Measurements from ENCODE around the gene GABRR2.
"Not testable (repeated sequence)": the region's sequence is repeated elsewhere in the genome, so short reads cannot be mapped to it uniquely, and the experiment has no call there.

The GABRR2 gene

DNA sequence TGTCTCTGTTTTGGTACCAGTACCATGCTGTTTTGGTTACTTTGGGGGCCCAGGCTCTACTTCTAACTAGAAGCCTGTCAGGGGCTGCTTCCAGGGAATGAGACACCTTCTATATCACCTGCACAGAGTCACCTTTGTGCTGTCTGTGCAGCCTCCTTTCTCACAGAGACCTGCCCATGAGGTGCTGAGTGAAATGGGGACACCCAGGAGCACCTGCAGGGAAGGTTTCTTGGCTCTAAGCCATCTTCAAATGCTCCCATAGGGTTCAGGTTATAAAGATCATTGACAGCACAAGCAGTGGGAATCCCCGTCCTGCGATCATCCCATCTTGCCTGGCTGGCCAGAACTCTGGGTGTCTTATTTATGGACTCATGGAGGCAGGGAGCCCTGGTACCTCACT is 19.1 kb downstream of the GABRR2 start (continued):
- TF ChIP-seq, protein P1, sequence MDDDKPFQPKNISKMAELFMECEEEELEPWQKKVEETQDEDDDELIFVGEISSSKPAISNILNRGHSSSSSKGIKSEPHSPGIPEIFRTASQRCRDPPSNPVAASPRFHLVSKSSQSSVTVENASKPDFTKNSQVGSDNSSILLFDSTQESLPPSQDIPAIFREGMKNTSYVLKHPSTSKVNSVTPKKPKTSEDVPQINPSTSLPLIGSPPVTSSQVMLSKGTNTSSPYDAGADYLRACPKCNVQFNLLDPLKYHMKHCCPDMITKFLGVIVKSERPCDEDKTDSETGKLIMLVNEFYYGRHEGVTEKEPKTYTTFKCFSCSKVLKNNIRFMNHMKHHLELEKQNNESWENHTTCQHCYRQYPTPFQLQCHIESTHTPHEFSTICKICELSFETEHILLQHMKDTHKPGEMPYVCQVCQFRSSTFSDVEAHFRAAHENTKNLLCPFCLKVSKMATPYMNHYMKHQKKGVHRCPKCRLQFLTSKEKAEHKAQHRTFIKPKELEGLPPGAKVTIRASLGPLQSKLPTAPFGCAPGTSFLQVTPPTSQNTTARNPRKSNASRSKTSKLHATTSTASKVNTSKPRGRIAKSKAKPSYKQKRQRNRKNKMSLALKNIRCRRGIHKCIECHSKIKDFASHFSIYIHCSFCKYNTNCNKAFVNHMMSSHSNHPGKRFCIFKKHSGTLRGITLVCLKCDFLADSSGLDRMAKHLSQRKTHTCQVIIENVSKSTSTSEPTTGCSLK (tag by site-specific recombination; IDR thresholded peaks at IDR 0.05), result no peak
- no peak for TF ChIP-seq GLI2 (tag by site-specific recombination; IDR thresholded peaks at IDR 0.05; ENCODE audit: borderline replicate concordance, low read depth)
- TF ChIP-seq ZNF610 (tag by site-specific recombination; IDR thresholded peaks at IDR 0.05; ENCODE audit: borderline replicate concordance), result no peak

DNA sequence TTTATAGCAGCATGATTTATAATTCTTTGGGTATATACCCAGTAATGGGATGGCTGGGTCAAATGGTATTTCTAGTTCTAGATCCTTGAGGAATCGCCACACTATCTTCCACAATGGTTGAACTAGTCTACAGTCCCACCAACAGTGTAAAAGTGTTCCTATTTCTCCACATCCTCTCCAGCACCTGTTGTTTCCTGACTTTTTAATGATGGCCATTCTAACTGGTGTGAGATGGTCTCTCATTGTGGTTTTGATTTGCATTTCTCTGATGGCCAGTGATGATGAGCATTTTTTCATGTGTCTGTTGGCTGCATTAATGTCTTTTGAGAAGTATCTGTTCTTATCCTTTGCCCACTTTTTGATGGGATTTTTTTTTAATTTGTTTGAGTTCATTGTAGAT is 20.0 kb downstream of the GABRR2 start:
- POLR2A ChIA-PET, result not testable (repeated sequence)

DNA sequence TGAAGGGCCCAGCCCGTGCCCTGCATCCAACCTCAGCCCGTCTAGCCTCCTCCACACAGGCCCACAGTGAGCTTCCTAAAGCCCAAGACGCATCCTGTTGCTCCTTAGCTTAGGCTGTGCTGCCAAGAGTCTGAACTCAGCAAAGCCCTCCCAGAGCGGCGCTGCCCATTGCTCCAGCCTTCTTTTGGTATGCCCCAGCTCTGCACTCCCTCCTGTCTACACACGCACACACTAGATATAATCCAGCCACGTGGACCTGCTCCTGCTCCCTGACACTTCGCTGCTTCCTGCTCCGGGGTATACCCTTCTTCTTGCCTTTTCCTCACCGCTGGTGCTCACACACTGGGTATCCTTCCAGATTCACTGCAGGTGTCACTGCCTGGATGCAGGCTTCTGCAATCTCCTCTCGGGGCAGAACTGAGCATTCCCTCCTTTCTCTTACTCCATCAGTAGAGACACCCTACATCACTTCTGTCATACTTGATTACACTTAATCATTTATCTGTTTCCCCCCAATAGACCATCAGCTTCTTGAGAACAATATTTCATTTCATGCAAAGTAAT is 23.8 kb downstream of the GABRR2 start:
- H3K9me3 ChIP-seq (ENCODE audit: control insufficient read depth, insufficient read depth, low read depth, low read length), result no peaks in the 10 kb centered on the region
- ChIA-PET POLR2A (no interaction called here), CTCF (interaction anchor here (0.7 to 1.9 kb wide), 4 partner anchors 10 to 59 kb away, joined by 3 to 5 read pairs (median 4); no protein-coding TSS in a partner anchor)
- TF ChIP-seq ZNF600 (tag by site-specific recombination; IDR thresholded peaks at IDR 0.05) (peak; percentile 53; the same call in 1 of the 2 replicates), ZNF433 (tag by site-specific recombination; IDR thresholded peaks at IDR 0.05; ENCODE audit: low read depth) (no peak)
- H3K4me1 ChIP-seq (ENCODE audit: control insufficient read depth, insufficient read depth, low read length), result no peaks in the 10 kb centered on the region
- no peak overlapping the region for H3K4me3 ChIP-seq (ENCODE audit: low read depth, low read length)
- no peaks in the 10 kb centered on the region for H3K36me3 ChIP-seq (ENCODE audit: control insufficient read depth in 2 of 2, insufficient read depth in 1 of 2, low read length in 2 of 2)
- H3K27ac ChIP-seq (ENCODE audit: extremely low read depth, low read depth, low read length), result no peak overlapping the region

More for the DNA sequence above, 20.0 kb downstream of the GABRR2 start:
- H3K27ac ChIP-seq (ENCODE audit: extremely low read depth, low read depth, low read length); H3K36me3 ChIP-seq (ENCODE audit: control insufficient read depth in 2 of 2, insufficient read depth in 1 of 2, low read length in 2 of 2); H3K9me3 ChIP-seq (ENCODE audit: control insufficient read depth, insufficient read depth, low read depth, low read length); CTCF ChIA-PET; H3K4me3 ChIP-seq (ENCODE audit: low read depth, low read length): not testable (repeated sequence)
- peak; percentile 55 for TF ChIP-seq SCRT2 (tag by site-specific recombination; IDR thresholded peaks at IDR 0.05)
- TF ChIP-seq ZNF184 (tag by site-specific recombination; IDR thresholded peaks at IDR 0.05), result peak; percentile 77; the same call in 1 of the 2 replicates
- H3K4me1 ChIP-seq (ENCODE audit: control insufficient read depth, insufficient read depth, low read length), result peaks cover 17% of the 10 kb centered on the region; the same call in 1 of the 2 replicates

DNA sequence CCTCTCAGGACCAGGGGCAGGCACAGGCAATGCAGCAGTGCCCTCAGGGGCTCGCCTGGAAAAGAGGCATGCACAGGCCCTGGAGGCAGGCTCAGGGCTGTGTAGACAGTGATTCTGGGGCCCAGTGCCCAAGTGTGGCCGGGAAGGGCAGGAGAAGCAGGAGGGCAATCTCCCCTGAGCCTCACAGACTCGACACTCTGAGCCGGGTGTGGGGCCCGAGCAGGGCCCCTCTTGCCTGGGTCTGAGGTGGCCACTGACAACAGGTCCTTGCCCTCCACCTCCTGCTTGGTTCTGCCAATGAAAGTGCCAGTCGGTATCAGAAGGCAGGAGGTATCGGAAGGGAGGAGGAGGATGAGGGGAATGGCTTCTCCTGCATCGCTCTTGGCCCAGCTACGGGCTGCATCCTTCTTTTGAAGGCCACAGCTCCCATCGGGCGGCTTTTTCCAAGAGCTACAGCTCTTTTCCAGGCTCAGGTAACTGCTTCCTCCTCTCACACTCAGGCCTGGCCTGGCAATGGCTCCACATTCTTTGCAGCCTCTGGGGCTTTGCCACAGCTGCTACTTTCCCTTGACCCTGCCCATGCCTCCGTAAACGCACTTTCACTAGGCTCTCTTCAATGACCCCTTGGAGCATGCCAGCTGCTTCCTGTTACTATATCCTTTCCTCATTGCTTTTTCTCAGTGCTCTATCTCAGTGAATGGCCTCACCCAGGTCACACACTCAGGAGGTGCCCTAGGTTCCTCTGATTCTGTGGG is 24.5 kb downstream of the GABRR2 start:
- CTCF ChIA-PET, result interaction anchor here (1.9 kb wide), 1 partner anchor 9 kb away, joined by 5 read pairs; no protein-coding TSS in a partner anchor
- H3K27ac ChIP-seq (ENCODE audit: extremely low read depth, low read depth, low read length), result no peak overlapping the region
- POLR2A ChIA-PET, result no interaction called here
- no peak for TF ChIP-seq ZNF501 (tag by site-specific recombination; IDR thresholded peaks at IDR 0.05)
- TF ChIP-seq ZNF837 (tag by site-specific recombination; IDR thresholded peaks at IDR 0.05), result no peak
- TF ChIP-seq, protein P2, sequence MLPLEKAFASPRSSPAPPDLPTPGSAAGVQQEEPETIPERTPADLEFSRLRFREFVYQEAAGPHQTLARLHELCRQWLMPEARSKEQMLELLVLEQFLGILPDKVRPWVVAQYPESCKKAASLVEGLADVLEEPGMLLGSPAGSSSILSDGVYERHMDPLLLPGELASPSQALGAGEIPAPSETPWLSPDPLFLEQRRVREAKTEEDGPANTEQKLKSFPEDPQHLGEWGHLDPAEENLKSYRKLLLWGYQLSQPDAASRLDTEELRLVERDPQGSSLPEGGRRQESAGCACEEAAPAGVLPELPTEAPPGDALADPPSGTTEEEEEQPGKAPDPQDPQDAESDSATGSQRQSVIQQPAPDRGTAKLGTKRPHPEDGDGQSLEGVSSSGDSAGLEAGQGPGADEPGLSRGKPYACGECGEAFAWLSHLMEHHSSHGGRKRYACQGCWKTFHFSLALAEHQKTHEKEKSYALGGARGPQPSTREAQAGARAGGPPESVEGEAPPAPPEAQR (tag by site-specific recombination; IDR thresholded peaks at IDR 0.05), result no peak
- TF ChIP-seq ZNF184 (tag by site-specific recombination; IDR thresholded peaks at IDR 0.05), result no peak
- TF ChIP-seq, protein P3, sequence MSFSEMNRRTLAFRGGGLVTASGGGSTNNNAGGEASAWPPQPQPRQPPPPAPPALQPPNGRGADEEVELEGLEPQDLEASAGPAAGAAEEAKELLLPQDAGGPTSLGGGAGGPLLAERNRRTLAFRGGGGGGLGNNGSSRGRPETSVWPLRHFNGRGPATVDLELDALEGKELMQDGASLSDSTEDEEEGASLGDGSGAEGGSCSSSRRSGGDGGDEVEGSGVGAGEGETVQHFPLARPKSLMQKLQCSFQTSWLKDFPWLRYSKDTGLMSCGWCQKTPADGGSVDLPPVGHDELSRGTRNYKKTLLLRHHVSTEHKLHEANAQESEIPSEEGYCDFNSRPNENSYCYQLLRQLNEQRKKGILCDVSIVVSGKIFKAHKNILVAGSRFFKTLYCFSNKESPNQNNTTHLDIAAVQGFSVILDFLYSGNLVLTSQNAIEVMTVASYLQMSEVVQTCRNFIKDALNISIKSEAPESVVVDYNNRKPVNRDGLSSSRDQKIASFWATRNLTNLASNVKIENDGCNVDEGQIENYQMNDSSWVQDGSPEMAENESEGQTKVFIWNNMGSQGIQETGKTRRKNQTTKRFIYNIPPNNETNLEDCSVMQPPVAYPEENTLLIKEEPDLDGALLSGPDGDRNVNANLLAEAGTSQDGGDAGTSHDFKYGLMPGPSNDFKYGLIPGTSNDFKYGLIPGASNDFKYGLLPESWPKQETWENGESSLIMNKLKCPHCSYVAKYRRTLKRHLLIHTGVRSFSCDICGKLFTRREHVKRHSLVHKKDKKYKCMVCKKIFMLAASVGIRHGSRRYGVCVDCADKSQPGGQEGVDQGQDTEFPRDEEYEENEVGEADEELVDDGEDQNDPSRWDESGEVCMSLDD (tag by site-specific recombination; IDR thresholded peaks at IDR 0.05), result no peak
- TF ChIP-seq ZNF366 (tag by site-specific recombination; conservative IDR thresholded peaks at IDR 0.05), result no peak
- no peak for TF ChIP-seq ZNF555 (tag by site-specific recombination; conservative IDR thresholded peaks at IDR 0.05)
- TF ChIP-seq ZBTB8A (tag by site-specific recombination; IDR thresholded peaks at IDR 0.05), result no peak
- TF ChIP-seq ZNF768 (tag by site-specific recombination; IDR thresholded peaks at IDR 0.05), result no peak
- TF ChIP-seq KLF7 (tag by site-specific recombination; IDR thresholded peaks at IDR 0.05; ENCODE audit: borderline replicate concordance), result no peak
- TF ChIP-seq ZBTB20 (tag by site-specific recombination; IDR thresholded peaks at IDR 0.05), result no peak
- TF ChIP-seq, protein P4, sequence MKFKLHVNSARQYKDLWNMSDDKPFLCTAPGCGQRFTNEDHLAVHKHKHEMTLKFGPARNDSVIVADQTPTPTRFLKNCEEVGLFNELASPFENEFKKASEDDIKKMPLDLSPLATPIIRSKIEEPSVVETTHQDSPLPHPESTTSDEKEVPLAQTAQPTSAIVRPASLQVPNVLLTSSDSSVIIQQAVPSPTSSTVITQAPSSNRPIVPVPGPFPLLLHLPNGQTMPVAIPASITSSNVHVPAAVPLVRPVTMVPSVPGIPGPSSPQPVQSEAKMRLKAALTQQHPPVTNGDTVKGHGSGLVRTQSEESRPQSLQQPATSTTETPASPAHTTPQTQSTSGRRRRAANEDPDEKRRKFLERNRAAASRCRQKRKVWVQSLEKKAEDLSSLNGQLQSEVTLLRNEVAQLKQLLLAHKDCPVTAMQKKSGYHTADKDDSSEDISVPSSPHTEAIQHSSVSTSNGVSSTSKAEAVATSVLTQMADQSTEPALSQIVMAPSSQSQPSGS (tag by site-specific recombination; IDR thresholded peaks at IDR 0.05; ENCODE audit: low read depth), result no peak
- no peaks in the 10 kb centered on the region for H3K4me1 ChIP-seq (ENCODE audit: control insufficient read depth, insufficient read depth, low read length)
- no peaks in the 10 kb centered on the region for H3K36me3 ChIP-seq (ENCODE audit: control insufficient read depth in 2 of 2, insufficient read depth in 1 of 2, low read length in 2 of 2)
- H3K9me3 ChIP-seq (ENCODE audit: control insufficient read depth, insufficient read depth, low read depth, low read length), result no peaks in the 10 kb centered on the region
- H3K4me3 ChIP-seq (ENCODE audit: low read depth, low read length), result no peak overlapping the region
